Fibroblast of lung (primary cell): ENCODE measurements around the gene LPIN2. TPM values are rescaled to one million over a fixed set of nuclear protein-coding genes. Genes with fewer than 3 reads are reported as not detected.
"Not testable (repeated sequence)": the region's sequence is repeated elsewhere in the genome, so short reads cannot be mapped to it uniquely, and the experiment has no call there.

Experiments
- DNase-seq, 2 donors: peaks; one replicate each; pipeline versions ENCODE4 v3.0.0 to v3.0.0-alpha.2; 2010; ENCODE audit warnings: low read depth in 2 of 2
- H2AFZ ChIP-seq: 2 replicates; pipeline ENCODE4 v1.5.1; 2012; ENCODE audit warnings: low read length, control low read depth, inconsistent platforms
- H3K27ac ChIP-seq: 2 replicates; pipeline ENCODE4 v1.5.1; 2011; ENCODE audit warnings: low read length, control low read depth; ENCODE audit not compliant: insufficient read depth
- H3K27me3 ChIP-seq: 2 replicates; pipeline ENCODE4 v1.5.1; 2011; ENCODE audit warnings: mild to moderate bottlenecking, low read length; ENCODE audit not compliant: control insufficient read depth, insufficient read depth
- H3K36me3 ChIP-seq: 2 replicates; pipeline ENCODE4 v1.5.1; 2011; ENCODE audit warnings: low read length; ENCODE audit not compliant: control insufficient read depth, insufficient read depth
- H3K4me1 ChIP-seq: 2 replicates; pipeline ENCODE4 v1.5.1; 2011; ENCODE audit warnings: low read length; ENCODE audit not compliant: control insufficient read depth, insufficient read depth; ENCODE audit errors: extremely low read depth
- H3K4me2 ChIP-seq: 2 replicates; pipeline ENCODE4 v1.5.1; 2011; ENCODE audit warnings: low read length, control low read depth; ENCODE audit not compliant: insufficient read depth; ENCODE audit errors: extremely low read depth
- H3K4me3 ChIP-seq, 4 experiments: fragments of 200-600 bp in 1 of 4; sonication (generic) in 1 of 4; replicated peaks in 1 of 4; 2 replicates each; pipeline ENCODE4 v1.5.1; 2011 to 2016; ENCODE audit warnings: low read length in 4 of 4, low read depth in 3 of 4, mild to moderate bottlenecking in 3 of 4, control low read depth in 2 of 4, inconsistent platforms in 1 of 4, mixed read lengths in 1 of 4; ENCODE audit not compliant: insufficient read depth in 1 of 4; ENCODE audit errors: control extremely low read depth in 1 of 4
- H3K79me2 ChIP-seq: 2 replicates; pipeline ENCODE4 v1.5.1; 2012; ENCODE audit warnings: mild to moderate bottlenecking, low read length, inconsistent platforms; ENCODE audit not compliant: control insufficient read depth, insufficient read depth
- H3K9ac ChIP-seq: 2 replicates; pipeline ENCODE4 v1.5.1; 2011; ENCODE audit warnings: mild to moderate bottlenecking, low read length, control low read depth; ENCODE audit not compliant: insufficient read depth
- H3K9me3 ChIP-seq: 2 replicates; pipeline ENCODE4 v1.5.1; 2012; ENCODE audit warnings: low read depth, low read length; ENCODE audit not compliant: control insufficient read depth, insufficient read depth
- H4K20me1 ChIP-seq: 2 replicates; pipeline ENCODE4 v1.5.1; 2011; ENCODE audit warnings: low read length; ENCODE audit not compliant: control insufficient read depth, insufficient read depth; ENCODE audit errors: extremely low read depth
- CTCF ChIP-seq, 2 donors: IDR thresholded peaks in 1 of 2; conservative IDR thresholded peaks in 1 of 2; 1 replicate in 1 of 2; 2 replicates in 1 of 2; pipeline ENCODE4 v1.5.1; 2011 to 2012; ENCODE audit warnings: low read length in 2 of 2, control low read depth in 1 of 2, inconsistent platforms in 1 of 2, low read depth in 1 of 2, mild to moderate bottlenecking in 1 of 2
- EZH2 ChIP-seq: IDR thresholded peaks from 2 replicates; pipeline ENCODE4 v1.5.1; 2012; ENCODE audit warnings: low read length, control low read depth, mild to moderate bottlenecking; ENCODE audit errors: missing control alignments
- polyA plus RNA-seq, 2 donors: library from polyadenylated mRNA; depleted of rRNA in 1 of 2; stranded (reverse) in 1 of 2; unstranded in 1 of 2; fragments of >200 nt; gene quantifications; 2 replicates each; pipeline ENCODE4 v1.2.1, GENCODE V29; 2011 to 2012; ENCODE audit warnings: missing spikeins in 1 of 2
- total RNA-seq: library from RNA; depleted of rRNA; stranded (reverse); fragments of >200 nt; gene quantifications from 2 replicates; pipeline ENCODE4 v1.2.1, GENCODE V29; 2014

Gene LPIN2
- total and polyA plus RNA-seq, 2 donors (not counting 1 experiment from before 2014, with no cell fraction given) = 51.0 to 58.1 TPM

- Histone ChIP-seq H3K4me2 (no peak overlapping the region), H3K4me1 (peaks cover 2% of the 10 kb centered on the region), H2AFZ (no peak overlapping the region), H3K79me2 (peaks cover 94% of the 10 kb centered on the region), H3K27ac (no peak overlapping the region), H3K4me3 (no peak overlapping the region), H3K9me3 (no peaks in the 10 kb centered on the region), H3K36me3 (peaks cover 15% of the 10 kb centered on the region), H4K20me1 (no peaks in the 10 kb centered on the region), H3K27me3 (no peaks in the 10 kb centered on the region), H3K9ac (no peak overlapping the region)
- no peak for DNase-seq
- TF ChIP-seq EZH2 (no peak), CTCF (conservative IDR thresholded peaks at IDR 0.05 in 1 of 2, IDR thresholded peaks at IDR 0.05 in 1 of 2; ENCODE audit: low read depth in 1 of 2, low read length in 2 of 2) (no peak)
These were observed 5.5 kb downstream of the LPIN2 start for GRCh38 chr18:3007491-3007890.

- TF ChIP-seq CTCF (conservative IDR thresholded peaks at IDR 0.05 in 1 of 2, IDR thresholded peaks at IDR 0.05 in 1 of 2; ENCODE audit: low read depth in 1 of 2, low read length in 2 of 2) (no peak), EZH2 (no peak)
- Histone ChIP-seq H3K27ac (no peak overlapping the region), H3K4me3 (no peak overlapping the region), H3K9ac (no peak overlapping the region), H3K36me3 (peaks cover 13% of the 10 kb centered on the region), H3K27me3 (no peaks in the 10 kb centered on the region), H4K20me1 (no peaks in the 10 kb centered on the region), H3K79me2 (peaks cover 93% of the 10 kb centered on the region), H3K4me2 (no peak overlapping the region), H3K4me1 (peaks cover 2% of the 10 kb centered on the region), H2AFZ (no peak overlapping the region), H3K9me3 (no peaks in the 10 kb centered on the region)
- no peak for DNase-seq
These were observed 7.5 kb downstream of the LPIN2 start for GRCh38 chr18:3005462-3005861.

- H3K27ac ChIP-seq, H3K4me2 ChIP-seq, H3K9ac ChIP-seq, H2AFZ ChIP-seq, H4K20me1 ChIP-seq, H3K4me1 ChIP-seq, H3K27me3 ChIP-seq, DNase-seq, H3K4me3 ChIP-seq, H3K9me3 ChIP-seq: not testable (repeated sequence)
- H3K79me2 ChIP-seq = peaks cover 88% of the 10 kb centered on the region
- H3K36me3 ChIP-seq = peaks cover 13% of the 10 kb centered on the region
These were observed 9.2 kb downstream of the LPIN2 start for GRCh38 chr18:3003766-3004165.
